GM19468 (cell line): Measurements from ENCODE around the gene AGFG1.
"Not testable (repeated sequence)": the region's sequence is repeated elsewhere in the genome, so short reads cannot be mapped to it uniquely, and the experiment has no call there.

ENCODE experiments used
- ATAC-seq: cut with Tn5 transposase; IDR thresholded peaks from one replicate; pipeline ENCODE4 v1.9.1; 2021; ENCODE audit warnings: mild to moderate bottlenecking, moderate library complexity, moderate number of reproducible peaks; ENCODE audit not compliant: unreplicated experiment; ENCODE audit errors: extremely low read depth

AGFG1 gene

GRCh38 chr2:227597998-227598397 is 126.0 kb downstream of the AGFG1 start:
- no peak for ATAC-seq

GRCh38 chr2:227598835-227599503 is 127.0 kb downstream of the AGFG1 start, which contains the start of gene SCYGR2:
SCYGR2 (plus strand) TSS chr2:227598893; CDS start chr2:227598893, 0 bp downstream.
- not testable (repeated sequence) for ATAC-seq

- no peak for ATAC-seq
These were observed 130.4 kb downstream of the AGFG1 start for GRCh38 chr2:227602358-227602757.

- ATAC-seq = no peak
These were observed 134.5 kb downstream of the AGFG1 start for GRCh38 chr2:227606476-227606875.

GRCh38 chr2:227607941-227608340 is 136.0 kb downstream of the AGFG1 start:
- ATAC-seq = no peak

GRCh38 chr2:227608561-227609338 is 136.8 kb downstream of the AGFG1 start:
- ATAC-seq = peak; percentile 79

GRCh38 chr2:227610123-227610522 is 138.2 kb downstream of the AGFG1 start:
- no peak for ATAC-seq
